Measurements from ENCODE around the gene AMMECR1. TPM values are rescaled to one million over a fixed set of nuclear protein-coding genes. Genes with fewer than 3 reads are reported as not detected.

Gene AMMECR1
- total RNA-seq, 2 donors from 2014 or later = 3.7 to 4.8 TPM

DNA sequence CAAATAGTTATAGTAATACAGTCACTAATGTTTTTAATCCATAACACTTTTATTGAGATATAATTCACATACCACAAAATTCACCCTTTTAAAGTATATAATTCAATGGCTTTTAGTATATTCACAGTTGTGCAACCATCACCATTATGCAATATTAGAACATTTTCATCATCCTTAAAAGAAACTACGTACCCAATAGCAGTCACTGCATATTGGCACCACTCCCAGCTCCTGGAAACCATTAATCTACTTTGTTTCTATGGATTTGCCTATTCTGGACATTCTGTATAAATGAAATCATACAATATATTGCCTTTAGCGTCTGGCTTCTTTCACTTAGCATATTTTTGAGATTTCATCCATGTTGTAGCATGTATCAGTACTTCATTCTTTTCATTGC, 99.3 kb downstream of the AMMECR1 start:
- WGBS = 97% methylated on average over 2 of the region's 2 CpGs

DNA sequence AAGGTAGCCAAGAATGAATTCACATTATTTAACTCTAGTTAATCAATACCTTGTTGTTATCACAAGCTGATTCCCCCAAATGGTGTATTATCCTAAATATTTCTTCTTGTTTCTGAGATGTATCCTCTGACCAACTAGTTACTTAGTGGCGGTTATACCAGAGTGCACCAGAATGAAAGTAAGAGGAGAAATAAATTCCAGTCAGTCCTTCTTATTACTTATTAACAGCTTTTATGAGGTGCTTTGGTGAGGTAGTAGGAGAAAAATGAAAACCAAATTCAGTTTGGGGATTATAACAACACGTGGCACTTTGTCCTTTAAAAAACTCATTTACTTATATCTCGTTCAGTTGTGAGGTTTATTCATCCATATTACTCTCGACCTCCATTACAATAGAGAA, 101.9 kb downstream of the AMMECR1 start:
- no peaks in the 10 kb centered on the region for H3K36me3 ChIP-seq
- intact Hi-C loops (cut with DNase I) = no loop called here

More for the DNA sequence above, 99.3 kb downstream of the AMMECR1 start:
- TF ChIP-seq POLR2A (IDR thresholded peaks at IDR 0.05) (no peak), POLR2AphosphoS5 (IDR thresholded peaks at IDR 0.05) (no peak)
- TF ChIP-seq, protein P1, sequence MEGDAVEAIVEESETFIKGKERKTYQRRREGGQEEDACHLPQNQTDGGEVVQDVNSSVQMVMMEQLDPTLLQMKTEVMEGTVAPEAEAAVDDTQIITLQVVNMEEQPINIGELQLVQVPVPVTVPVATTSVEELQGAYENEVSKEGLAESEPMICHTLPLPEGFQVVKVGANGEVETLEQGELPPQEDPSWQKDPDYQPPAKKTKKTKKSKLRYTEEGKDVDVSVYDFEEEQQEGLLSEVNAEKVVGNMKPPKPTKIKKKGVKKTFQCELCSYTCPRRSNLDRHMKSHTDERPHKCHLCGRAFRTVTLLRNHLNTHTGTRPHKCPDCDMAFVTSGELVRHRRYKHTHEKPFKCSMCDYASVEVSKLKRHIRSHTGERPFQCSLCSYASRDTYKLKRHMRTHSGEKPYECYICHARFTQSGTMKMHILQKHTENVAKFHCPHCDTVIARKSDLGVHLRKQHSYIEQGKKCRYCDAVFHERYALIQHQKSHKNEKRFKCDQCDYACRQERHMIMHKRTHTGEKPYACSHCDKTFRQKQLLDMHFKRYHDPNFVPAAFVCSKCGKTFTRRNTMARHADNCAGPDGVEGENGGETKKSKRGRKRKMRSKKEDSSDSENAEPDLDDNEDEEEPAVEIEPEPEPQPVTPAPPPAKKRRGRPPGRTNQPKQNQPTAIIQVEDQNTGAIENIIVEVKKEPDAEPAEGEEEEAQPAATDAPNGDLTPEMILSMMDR (IDR thresholded peaks at IDR 0.05) = no peak
- no peak overlapping the region for H3K4me3 ChIP-seq
- H3K9me3 ChIP-seq = no peaks in the 10 kb centered on the region
- DNase-seq (ENCODE audit: low spot score) = no peak
- H3K27ac ChIP-seq = no peak overlapping the region
- no peaks in the 10 kb centered on the region for H3K27me3 ChIP-seq (replicated peaks; ENCODE audit: insufficient read depth)
- H3K36me3 ChIP-seq = no peaks in the 10 kb centered on the region
- H3K4me1 ChIP-seq (replicated peaks) = no peaks in the 10 kb centered on the region
- intact Hi-C loops (cut with DNase I) = no loop called here

DNA sequence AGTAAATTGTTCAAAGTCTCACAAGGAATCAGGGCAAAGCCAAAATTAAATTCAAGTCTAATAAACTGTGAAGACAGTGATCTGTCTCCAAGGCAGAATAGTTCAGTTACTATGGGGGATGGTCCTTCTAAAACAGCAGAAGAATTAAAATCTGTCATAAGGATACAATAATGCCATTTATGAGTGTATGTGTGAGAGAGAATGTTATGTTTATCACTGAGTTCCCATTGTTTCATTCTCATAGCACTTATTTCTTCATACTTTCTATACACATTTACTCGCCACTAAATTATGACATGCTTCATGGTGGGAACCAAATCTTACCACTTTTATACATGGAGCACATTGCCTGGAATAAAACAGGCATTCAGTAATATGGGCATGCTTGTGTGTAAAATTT, 102.5 kb downstream of the AMMECR1 start:
- Histone ChIP-seq H3K4me3 (no peak overlapping the region), H3K27ac (no peak overlapping the region), H3K36me3 (no peaks in the 10 kb centered on the region), H3K9me3 (no peaks in the 10 kb centered on the region), H3K27me3 (replicated peaks; ENCODE audit: insufficient read depth) (no peaks in the 10 kb centered on the region), H3K4me1 (replicated peaks) (no peaks in the 10 kb centered on the region)
- intact Hi-C loops (cut with DNase I) = no loop called here
- no peak for TF ChIP-seq POLR2A (IDR thresholded peaks at IDR 0.05)
- TF ChIP-seq, protein P1 (IDR thresholded peaks at IDR 0.05) = no peak
- TF ChIP-seq POLR2AphosphoS5 (IDR thresholded peaks at IDR 0.05) = no peak
- WGBS = 92% methylated on average over 1 of the region's 1 CpG
- no peak for DNase-seq (ENCODE audit: low spot score)

More for the DNA sequence above, 101.9 kb downstream of the AMMECR1 start:
- Histone ChIP-seq H3K4me3 (no peak overlapping the region), H3K4me1 (replicated peaks) (no peaks in the 10 kb centered on the region), H3K27ac (no peak overlapping the region), H3K9me3 (no peaks in the 10 kb centered on the region), H3K27me3 (replicated peaks; ENCODE audit: insufficient read depth) (no peaks in the 10 kb centered on the region)
- 79% methylated on average over 4 of the region's 4 CpGs for WGBS
- no peak for DNase-seq (ENCODE audit: low spot score)
- TF ChIP-seq POLR2A (IDR thresholded peaks at IDR 0.05) (no peak), POLR2AphosphoS5 (IDR thresholded peaks at IDR 0.05) (no peak)
- TF ChIP-seq, protein P1 (IDR thresholded peaks at IDR 0.05) = no peak

DNA sequence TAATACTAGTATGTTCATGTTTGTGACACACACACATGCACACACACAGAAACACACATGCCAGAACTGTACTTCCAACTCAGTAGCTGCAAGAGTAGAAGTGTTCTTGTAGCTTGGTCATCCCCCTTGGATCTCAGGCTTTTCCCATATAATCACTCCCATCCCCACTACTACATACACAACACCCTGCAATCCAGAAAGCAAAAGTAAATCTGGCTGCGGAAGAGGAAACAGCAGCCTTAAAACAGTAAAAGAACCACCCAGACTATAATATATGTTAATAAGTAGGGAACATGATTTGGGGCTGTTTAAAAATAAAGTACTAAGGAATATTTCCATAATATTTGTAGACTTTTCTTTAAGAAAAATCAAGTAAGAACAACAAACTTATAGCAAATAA, 103.2 kb downstream of the AMMECR1 start:
- Histone ChIP-seq H3K27me3 (replicated peaks; ENCODE audit: insufficient read depth) (no peaks in the 10 kb centered on the region), H3K4me3 (no peak overlapping the region), H3K36me3 (no peaks in the 10 kb centered on the region), H3K27ac (no peak overlapping the region), H3K9me3 (no peaks in the 10 kb centered on the region), H3K4me1 (replicated peaks) (no peaks in the 10 kb centered on the region)
- WGBS = 100% methylated on average over 1 of the region's 1 CpG
- intact Hi-C loops (cut with DNase I) = no loop called here
- DNase-seq (ENCODE audit: low spot score) = no peak
- TF ChIP-seq POLR2A (IDR thresholded peaks at IDR 0.05) = no peak
- no peak for TF ChIP-seq POLR2AphosphoS5 (IDR thresholded peaks at IDR 0.05)
- TF ChIP-seq, protein P1 (IDR thresholded peaks at IDR 0.05) = no peak

DNA sequence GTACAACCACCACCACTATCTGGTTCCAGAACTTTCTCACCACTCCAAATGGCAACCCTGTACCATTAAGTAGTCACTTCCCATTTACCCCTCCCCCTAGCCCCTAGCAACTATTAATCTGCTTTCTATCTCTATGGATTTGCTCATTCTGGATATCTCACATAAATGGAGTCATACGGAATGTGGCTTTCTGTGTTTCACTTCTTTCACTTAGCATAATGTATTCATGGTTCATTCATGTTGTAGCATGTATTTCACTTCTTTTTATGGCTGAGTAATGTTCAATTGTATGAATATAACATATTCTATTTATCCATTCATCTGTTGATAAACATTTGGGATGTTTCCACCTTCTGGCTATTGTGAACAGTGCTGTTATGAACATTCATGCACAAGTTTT, 104.7 kb downstream of the AMMECR1 start:
- WGBS = 100% methylated on average over 1 of the region's 1 CpG
- Histone ChIP-seq H3K27me3 (replicated peaks; ENCODE audit: insufficient read depth) (no peaks in the 10 kb centered on the region), H3K9me3 (no peaks in the 10 kb centered on the region), H3K27ac (no peak overlapping the region), H3K36me3 (no peaks in the 10 kb centered on the region), H3K4me3 (no peak overlapping the region), H3K4me1 (replicated peaks) (no peaks in the 10 kb centered on the region)
- TF ChIP-seq POLR2AphosphoS5 (IDR thresholded peaks at IDR 0.05) = no peak
- TF ChIP-seq POLR2A (IDR thresholded peaks at IDR 0.05) = no peak
- TF ChIP-seq, protein P1 (IDR thresholded peaks at IDR 0.05) = no peak
- intact Hi-C loops (cut with DNase I) = no loop called here
- DNase-seq (ENCODE audit: low spot score) = no peak

Measured in prostate gland (tissue), 2 donors.